Endothelial cell of umbilical vein (primary cell): ENCODE measurements around the gene PPP5C.

Experiments
- MYC ChIP-seq: IDR thresholded peaks from one replicate; pipeline ENCODE4 v1.6.1; 2011; ENCODE audit warnings: mild to moderate bottlenecking, low read depth, low read length
- POLR2A ChIP-seq: IDR thresholded peaks from 2 replicates; pipeline ENCODE4 v1.6.1; 2012; ENCODE audit warnings: low read depth, mild to moderate bottlenecking, control low read depth, low read length
- POLR2AphosphoS5 ChIP-seq: IDR thresholded peaks from 2 replicates; pipeline ENCODE4 v1.6.1; 2012; ENCODE audit warnings: low read depth, mild to moderate bottlenecking, control low read depth, low read length, moderate library complexity; ENCODE audit not compliant: insufficient read depth
- TF ChIP-seq, protein P1 (sequence below), 2 donors: IDR thresholded peaks; 1 replicate in 1 of 2; 2 replicates in 1 of 2; pipeline ENCODE4 v1.5.1; 2011; ENCODE audit warnings: low read length in 2 of 2, mild to moderate bottlenecking in 2 of 2, moderate library complexity in 2 of 2, control low read depth in 1 of 2, inconsistent platforms in 1 of 2, low read depth in 1 of 2; ENCODE audit not compliant: insufficient read depth in 1 of 2; ENCODE audit errors: extremely low read depth in 1 of 2

DNA sequence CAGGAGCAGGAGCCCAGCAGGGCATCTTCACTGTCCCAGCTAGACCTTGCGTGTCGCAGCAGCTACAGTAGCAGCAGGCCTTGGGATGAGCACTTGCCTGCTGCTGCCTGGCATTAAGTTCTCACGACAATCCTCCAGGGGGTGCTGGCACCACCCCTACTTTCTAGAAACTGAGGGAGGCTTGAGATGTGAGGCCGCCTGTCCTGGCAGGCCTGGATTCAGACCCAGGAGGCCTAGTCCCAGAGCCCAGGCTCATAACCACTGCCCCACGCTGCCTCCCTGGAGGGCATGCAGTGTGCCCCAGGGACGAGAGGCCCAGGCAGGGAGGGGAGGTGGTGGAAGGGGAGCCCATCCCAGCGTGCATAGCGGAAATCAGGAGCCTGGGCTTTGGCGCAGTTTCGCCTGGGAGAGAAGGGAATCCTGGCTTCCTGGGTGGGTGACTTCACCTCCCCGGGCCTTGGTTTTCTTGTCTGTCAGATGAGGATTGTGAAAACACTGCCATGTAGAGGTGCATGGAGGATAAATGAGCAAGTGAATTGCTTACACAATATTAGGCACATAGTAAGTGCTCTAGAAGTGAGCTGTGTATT is 26.1 kb downstream of the PPP5C start:
- TF ChIP-seq, protein P1, sequence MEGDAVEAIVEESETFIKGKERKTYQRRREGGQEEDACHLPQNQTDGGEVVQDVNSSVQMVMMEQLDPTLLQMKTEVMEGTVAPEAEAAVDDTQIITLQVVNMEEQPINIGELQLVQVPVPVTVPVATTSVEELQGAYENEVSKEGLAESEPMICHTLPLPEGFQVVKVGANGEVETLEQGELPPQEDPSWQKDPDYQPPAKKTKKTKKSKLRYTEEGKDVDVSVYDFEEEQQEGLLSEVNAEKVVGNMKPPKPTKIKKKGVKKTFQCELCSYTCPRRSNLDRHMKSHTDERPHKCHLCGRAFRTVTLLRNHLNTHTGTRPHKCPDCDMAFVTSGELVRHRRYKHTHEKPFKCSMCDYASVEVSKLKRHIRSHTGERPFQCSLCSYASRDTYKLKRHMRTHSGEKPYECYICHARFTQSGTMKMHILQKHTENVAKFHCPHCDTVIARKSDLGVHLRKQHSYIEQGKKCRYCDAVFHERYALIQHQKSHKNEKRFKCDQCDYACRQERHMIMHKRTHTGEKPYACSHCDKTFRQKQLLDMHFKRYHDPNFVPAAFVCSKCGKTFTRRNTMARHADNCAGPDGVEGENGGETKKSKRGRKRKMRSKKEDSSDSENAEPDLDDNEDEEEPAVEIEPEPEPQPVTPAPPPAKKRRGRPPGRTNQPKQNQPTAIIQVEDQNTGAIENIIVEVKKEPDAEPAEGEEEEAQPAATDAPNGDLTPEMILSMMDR (IDR thresholded peaks at IDR 0.05; ENCODE audit: extremely low read depth in 1 of 2, insufficient read depth in 1 of 2, low read depth in 1 of 2, low read length in 2 of 2): peak; percentile 38 to 43
- TF ChIP-seq MYC (no peak), POLR2A (no peak), POLR2AphosphoS5 (no peak)
